MM.1S (cell line): ENCODE data around the gene AKAP6.

Experiments used
- CTCF ChIP-seq: fragments of 300-600 bp; sonication (generic); IDR thresholded peaks from 2 replicates; pipeline ENCODE4 v1.5.1; 2016; ENCODE audit warnings: antibody characterized with exemption, low read length, mixed read lengths
- EZH2 ChIP-seq: fragments of 300-600 bp; sonication (generic); optimal IDR thresholded peaks from 2 replicates; pipeline ENCODE3; 2017; ENCODE audit warnings: low read depth, mild to moderate bottlenecking, antibody characterized with exemption, low read length, mixed read lengths
- EZH2phosphoT487 ChIP-seq: fragments of 300-600 bp; sonication (generic); IDR thresholded peaks from 2 replicates; pipeline ENCODE4 v1.6.1; 2018; ENCODE audit warnings: antibody characterized with exemption, low read length

DNA sequence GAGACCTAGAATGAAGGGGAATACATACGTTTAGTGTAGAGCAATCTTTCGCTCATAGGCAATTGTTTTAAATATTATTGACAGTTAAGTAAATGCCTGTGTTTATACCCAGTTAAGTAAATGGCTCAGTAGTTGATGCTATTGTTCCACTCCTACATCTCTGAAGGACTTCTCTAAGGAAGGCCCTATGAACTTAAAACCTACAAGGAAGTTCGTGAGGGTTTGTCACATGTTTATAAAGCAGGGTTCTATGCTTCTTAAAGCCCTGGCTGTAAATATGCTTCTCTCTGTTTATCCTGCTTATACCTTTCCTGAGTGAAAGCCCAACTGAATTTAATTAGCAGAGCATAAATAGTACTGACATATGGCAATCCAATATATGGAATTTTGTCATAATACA is 327.5 kb downstream of the AKAP6 start:
- no peak for TF ChIP-seq CTCF
- TF ChIP-seq EZH2 = no peak
- TF ChIP-seq EZH2phosphoT487 = no peak
